HTERT RPE-1 (cell line): Measurements from ENCODE around the gene FYTTD1.
"Not testable (repeated sequence)": the region's sequence is repeated elsewhere in the genome, so short reads cannot be mapped to it uniquely, and the experiment has no call there.

Experiments
- in situ Hi-C: fragments of 300-500 bp; cut with MboI; formaldehyde crosslinking; loops from 4 replicates; pipeline ENCODE4 v1.14.3; 2020; ENCODE audit warnings: low sequenced_read_pairs

Gene FYTTD1

GRCh38 chr3:197749601-197750395 lies at the start of gene FYTTD1:
FYTTD1 (plus strand) TSS chr3:197749883; CDS start chr3:197749972, 89 bp downstream.
- in situ Hi-C loops: no loop called here

GRCh38 chr3:197700095-197700494 lies 49.6 kb upstream of the FYTTD1 start:
- in situ Hi-C loops: no loop called here

- in situ Hi-C loops: no loop called here
These were observed 47.8 kb upstream of the FYTTD1 start for GRCh38 chr3:197701841-197702240.

- in situ Hi-C loops: no loop called here
These were observed 43.0 kb upstream of the FYTTD1 start for GRCh38 chr3:197706658-197707057.

- in situ Hi-C loops: no loop called here
These were observed 40.5 kb upstream of the FYTTD1 start for GRCh38 chr3:197709135-197709534.

GRCh38 chr3:197710965-197711364 lies 38.7 kb upstream of the FYTTD1 start:
- in situ Hi-C loops: not testable (repeated sequence)

GRCh38 chr3:197711973-197712707 lies 37.5 kb upstream of the FYTTD1 start:
- in situ Hi-C loops: no loop called here

- in situ Hi-C loops: no loop called here
These were observed 36.2 kb upstream of the FYTTD1 start for GRCh38 chr3:197713477-197713822.

GRCh38 chr3:197714251-197714650 lies 35.4 kb upstream of the FYTTD1 start:
- in situ Hi-C loops: no loop called here

- in situ Hi-C loops: no loop called here
These were observed 30.8 kb upstream of the FYTTD1 start for GRCh38 chr3:197718891-197719290.

GRCh38 chr3:197720694-197721093 lies 29.0 kb upstream of the FYTTD1 start:
- in situ Hi-C loops: no loop called here

- in situ Hi-C loops: no loop called here
These were observed 26.9 kb upstream of the FYTTD1 start for GRCh38 chr3:197722734-197723133.

GRCh38 chr3:197727878-197728277 lies 21.8 kb upstream of the FYTTD1 start:
- in situ Hi-C loops: not testable (repeated sequence)

GRCh38 chr3:197728487-197728886 lies 21.2 kb upstream of the FYTTD1 start:
- in situ Hi-C loops: no loop called here

- in situ Hi-C loops: no loop called here
These were observed 19.5 kb upstream of the FYTTD1 start for GRCh38 chr3:197730200-197730599.

- in situ Hi-C loops: not testable (repeated sequence)
These were observed 18.9 kb upstream of the FYTTD1 start for GRCh38 chr3:197730770-197731169.

GRCh38 chr3:197731483-197731882 lies 18.2 kb upstream of the FYTTD1 start:
- in situ Hi-C loops: not testable (repeated sequence)

GRCh38 chr3:197733042-197733441 lies 16.6 kb upstream of the FYTTD1 start:
- in situ Hi-C loops: no loop called here

- in situ Hi-C loops: no loop called here
These were observed 14.9 kb upstream of the FYTTD1 start for GRCh38 chr3:197734667-197735318.

- in situ Hi-C loops: no loop called here
These were observed 13.6 kb upstream of the FYTTD1 start for GRCh38 chr3:197736010-197736490.

GRCh38 chr3:197736491-197737318 lies 13.0 kb upstream of the FYTTD1 start, which contains the start of gene RUBCN:
RUBCN (minus strand) TSS chr3:197736904; CDS start chr3:197736719, 185 bp downstream.
- in situ Hi-C loops: no loop called here
